MM.1S (cell line): ENCODE results near the gene MACROD2.

ENCODE experiments used
- DNase-seq: peaks from one replicate; pipeline ENCODE4 v3.0.0-alpha.2; 2015
- H2AFZ ChIP-seq: fragments of 300-600 bp; sonication (generic); 2 replicates; pipeline ENCODE4 v1.6.0; 2016; ENCODE audit warnings: antibody characterized with exemption, low read length
- H3F3A ChIP-seq: fragments of 300-600 bp; sonication (generic); 2 replicates; pipeline ENCODE4 v1.6.1; 2016; ENCODE audit warnings: mild to moderate bottlenecking, antibody characterized with exemption, low read length, moderate library complexity, mixed read lengths; ENCODE audit not compliant: insufficient read depth
- H3K27ac ChIP-seq: fragments of 300-600 bp; sonication (generic); 2 replicates; pipeline ENCODE4 v1.5.1; 2016; ENCODE audit warnings: mild to moderate bottlenecking, low read length
- H3K27me3 ChIP-seq: fragments of 300-600 bp; sonication (generic); replicated peaks from 2 replicates; pipeline ENCODE4 v1.6.0; 2016; ENCODE audit warnings: low read length; ENCODE audit not compliant: insufficient read depth
- H3K36me3 ChIP-seq: fragments of 300-600 bp; sonication (generic); replicated peaks from 2 replicates; pipeline ENCODE4 v1.6.1; 2016; ENCODE audit warnings: mild to moderate bottlenecking, low read length, mixed read lengths; ENCODE audit not compliant: insufficient read depth
- H3K4me1 ChIP-seq: fragments of 300-600 bp; sonication (generic); 2 replicates; pipeline ENCODE4 v1.6.1; 2016; ENCODE audit warnings: low read length, mixed read lengths
- H3K4me2 ChIP-seq: fragments of 300-600 bp; sonication (generic); 2 replicates; pipeline ENCODE4 v1.6.0; 2016; ENCODE audit warnings: low read depth, low read length
- H3K4me3 ChIP-seq: fragments of 300-600 bp; sonication (generic); 2 replicates; pipeline ENCODE4 v1.5.1; 2016; ENCODE audit warnings: low read length, mixed read lengths
- H3K79me2 ChIP-seq: fragments of 300-600 bp; sonication (generic); 2 replicates; pipeline ENCODE4 v1.6.1; 2016; ENCODE audit warnings: mixed run types, low read length, mixed read lengths
- H3K9ac ChIP-seq: fragments of 300-600 bp; sonication (generic); 2 replicates; pipeline ENCODE4 v1.6.1; 2016; ENCODE audit warnings: low read length, mixed read lengths
- H3K9me2 ChIP-seq: fragments of 300-600 bp; sonication (generic); replicated peaks from 2 replicates; pipeline ENCODE4 v1.6.1; 2016; ENCODE audit warnings: mild to moderate bottlenecking, low read length, mixed read lengths; ENCODE audit not compliant: insufficient read depth
- H3K9me3 ChIP-seq: fragments of 300-600 bp; sonication (generic); replicated peaks from 2 replicates; pipeline ENCODE4 v1.6.1; 2016; ENCODE audit warnings: mild to moderate bottlenecking, low read length, mixed read lengths; ENCODE audit not compliant: insufficient read depth
- H4K20me1 ChIP-seq: fragments of 300-600 bp; sonication (generic); 2 replicates; pipeline ENCODE4 v1.6.1; 2016; ENCODE audit warnings: mild to moderate bottlenecking, low read length, moderate library complexity, mixed read lengths; ENCODE audit not compliant: insufficient read depth
- EZH2 ChIP-seq: fragments of 300-600 bp; sonication (generic); optimal IDR thresholded peaks from 2 replicates; pipeline ENCODE3; 2017; ENCODE audit warnings: low read depth, mild to moderate bottlenecking, antibody characterized with exemption, low read length, mixed read lengths
- EZH2phosphoT487 ChIP-seq: fragments of 300-600 bp; sonication (generic); IDR thresholded peaks from 2 replicates; pipeline ENCODE4 v1.6.1; 2018; ENCODE audit warnings: antibody characterized with exemption, low read length
- TF ChIP-seq, protein P1 (sequence below): fragments of 300-600 bp; sonication (generic); IDR thresholded peaks from 2 replicates; pipeline ENCODE4 v1.5.1; 2016; ENCODE audit warnings: antibody characterized with exemption, low read length, mixed read lengths

MACROD2 gene

GRCh38 chr20:15081261-15081660 is 1085.9 kb downstream of the MACROD2 start:
- no peak overlapping the region for H3K4me3 ChIP-seq
- no peaks in the 10 kb centered on the region for H3K36me3 ChIP-seq
- no peaks in the 10 kb centered on the region for H3K9me2 ChIP-seq
- TF ChIP-seq, protein P1, sequence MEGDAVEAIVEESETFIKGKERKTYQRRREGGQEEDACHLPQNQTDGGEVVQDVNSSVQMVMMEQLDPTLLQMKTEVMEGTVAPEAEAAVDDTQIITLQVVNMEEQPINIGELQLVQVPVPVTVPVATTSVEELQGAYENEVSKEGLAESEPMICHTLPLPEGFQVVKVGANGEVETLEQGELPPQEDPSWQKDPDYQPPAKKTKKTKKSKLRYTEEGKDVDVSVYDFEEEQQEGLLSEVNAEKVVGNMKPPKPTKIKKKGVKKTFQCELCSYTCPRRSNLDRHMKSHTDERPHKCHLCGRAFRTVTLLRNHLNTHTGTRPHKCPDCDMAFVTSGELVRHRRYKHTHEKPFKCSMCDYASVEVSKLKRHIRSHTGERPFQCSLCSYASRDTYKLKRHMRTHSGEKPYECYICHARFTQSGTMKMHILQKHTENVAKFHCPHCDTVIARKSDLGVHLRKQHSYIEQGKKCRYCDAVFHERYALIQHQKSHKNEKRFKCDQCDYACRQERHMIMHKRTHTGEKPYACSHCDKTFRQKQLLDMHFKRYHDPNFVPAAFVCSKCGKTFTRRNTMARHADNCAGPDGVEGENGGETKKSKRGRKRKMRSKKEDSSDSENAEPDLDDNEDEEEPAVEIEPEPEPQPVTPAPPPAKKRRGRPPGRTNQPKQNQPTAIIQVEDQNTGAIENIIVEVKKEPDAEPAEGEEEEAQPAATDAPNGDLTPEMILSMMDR, result no peak
- no peak for TF ChIP-seq EZH2
- TF ChIP-seq EZH2phosphoT487, result no peak
- no peak overlapping the region for H3K9ac ChIP-seq
- no peaks in the 10 kb centered on the region for H3K27me3 ChIP-seq
- no peaks in the 10 kb centered on the region for H3F3A ChIP-seq
- no peak overlapping the region for H3K27ac ChIP-seq
- H2AFZ ChIP-seq, result no peak overlapping the region
- H3K4me2 ChIP-seq, result no peak overlapping the region
- no peaks in the 10 kb centered on the region for H4K20me1 ChIP-seq
- no peak for DNase-seq
- H3K4me1 ChIP-seq, result no peaks in the 10 kb centered on the region
- no peaks in the 10 kb centered on the region for H3K9me3 ChIP-seq
- H3K79me2 ChIP-seq, result no peaks in the 10 kb centered on the region

GRCh38 chr20:15091421-15092037 is 1096.2 kb downstream of the MACROD2 start:
- no peak for DNase-seq
- no peak overlapping the region for H3K27ac ChIP-seq
- no peaks in the 10 kb centered on the region for H3K27me3 ChIP-seq
- H3K9ac ChIP-seq, result no peak overlapping the region
- H3K36me3 ChIP-seq, result no peaks in the 10 kb centered on the region
- H3K79me2 ChIP-seq, result no peaks in the 10 kb centered on the region
- TF ChIP-seq EZH2phosphoT487 (no peak), EZH2 (no peak)
- TF ChIP-seq, protein P1, result no peak
- no peak overlapping the region for H3K4me3 ChIP-seq
- no peaks in the 10 kb centered on the region for H3K4me1 ChIP-seq
- H3K4me2 ChIP-seq, result no peak overlapping the region
- no peaks in the 10 kb centered on the region for H3K9me2 ChIP-seq
- no peaks in the 10 kb centered on the region for H3K9me3 ChIP-seq
- H2AFZ ChIP-seq, result no peak overlapping the region
- H3F3A ChIP-seq, result no peaks in the 10 kb centered on the region; the same call in 1 of the 2 replicates
- no peaks in the 10 kb centered on the region for H4K20me1 ChIP-seq

GRCh38 chr20:15098351-15098750 is 1103.0 kb downstream of the MACROD2 start:
- Histone ChIP-seq H3K27ac (no peak overlapping the region), H3K9me3 (no peaks in the 10 kb centered on the region), H2AFZ (no peak overlapping the region), H3K4me1 (no peaks in the 10 kb centered on the region; the same call in 1 of the 2 replicates), H3K36me3 (no peaks in the 10 kb centered on the region), H3K4me2 (no peak overlapping the region), H3K4me3 (no peak overlapping the region), H3K79me2 (no peaks in the 10 kb centered on the region), H3K9me2 (no peaks in the 10 kb centered on the region), H4K20me1 (no peaks in the 10 kb centered on the region), H3F3A (no peaks in the 10 kb centered on the region), H3K27me3 (no peaks in the 10 kb centered on the region), H3K9ac (no peak overlapping the region)
- no peak for TF ChIP-seq EZH2
- no peak for TF ChIP-seq EZH2phosphoT487
- TF ChIP-seq, protein P1, result no peak
- DNase-seq, result no peak
